ENCODE measurements around the gene CDC42BPB.

- TF ChIP-seq SUZ12 (IDR thresholded peaks at IDR 0.05; ENCODE audit: extremely low read depth, insufficient read depth, insufficient read length) (no peak), YY1 (IDR thresholded peaks at IDR 0.05; ENCODE audit: insufficient read depth, insufficient read length) (no peak)
Measured at GRCh38 chr14:102917469-102918211, 139.7 kb downstream of the CDC42BPB start.

Data from NT2/D1 (cell line).